ENCODE results near the gene BCAS3.

Gene BCAS3

DNA sequence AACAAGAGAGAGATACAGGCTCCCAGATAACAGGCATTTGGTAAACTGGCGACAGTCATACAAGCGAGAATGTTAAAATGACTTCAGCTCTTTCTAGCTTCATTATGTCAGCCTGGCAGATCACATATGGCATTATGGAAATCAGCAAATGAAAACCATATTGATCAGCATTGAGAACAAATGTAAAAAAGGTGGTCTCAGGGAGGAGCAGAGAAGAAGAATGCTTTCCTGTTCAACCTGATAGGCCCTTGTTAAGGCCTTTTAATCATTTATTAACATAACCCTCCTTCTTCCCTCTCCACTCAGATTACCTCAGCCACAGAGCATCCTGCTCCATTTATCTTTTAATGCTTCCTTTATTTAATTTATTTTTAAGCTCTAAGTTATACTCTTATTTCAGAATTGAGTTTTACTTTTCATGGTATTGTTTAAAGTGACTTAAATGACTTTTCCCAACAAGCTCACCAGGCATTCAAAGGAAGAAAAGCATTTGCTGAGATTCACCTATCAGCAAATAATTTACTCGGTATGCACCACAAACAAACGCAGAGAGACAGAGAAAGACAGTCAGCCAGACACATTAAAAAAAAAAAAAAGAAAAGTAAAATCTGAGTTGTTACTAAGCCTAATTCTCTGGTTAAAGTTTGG lies 478.1 kb downstream of the BCAS3 start:
- TF ChIP-seq, protein P1, sequence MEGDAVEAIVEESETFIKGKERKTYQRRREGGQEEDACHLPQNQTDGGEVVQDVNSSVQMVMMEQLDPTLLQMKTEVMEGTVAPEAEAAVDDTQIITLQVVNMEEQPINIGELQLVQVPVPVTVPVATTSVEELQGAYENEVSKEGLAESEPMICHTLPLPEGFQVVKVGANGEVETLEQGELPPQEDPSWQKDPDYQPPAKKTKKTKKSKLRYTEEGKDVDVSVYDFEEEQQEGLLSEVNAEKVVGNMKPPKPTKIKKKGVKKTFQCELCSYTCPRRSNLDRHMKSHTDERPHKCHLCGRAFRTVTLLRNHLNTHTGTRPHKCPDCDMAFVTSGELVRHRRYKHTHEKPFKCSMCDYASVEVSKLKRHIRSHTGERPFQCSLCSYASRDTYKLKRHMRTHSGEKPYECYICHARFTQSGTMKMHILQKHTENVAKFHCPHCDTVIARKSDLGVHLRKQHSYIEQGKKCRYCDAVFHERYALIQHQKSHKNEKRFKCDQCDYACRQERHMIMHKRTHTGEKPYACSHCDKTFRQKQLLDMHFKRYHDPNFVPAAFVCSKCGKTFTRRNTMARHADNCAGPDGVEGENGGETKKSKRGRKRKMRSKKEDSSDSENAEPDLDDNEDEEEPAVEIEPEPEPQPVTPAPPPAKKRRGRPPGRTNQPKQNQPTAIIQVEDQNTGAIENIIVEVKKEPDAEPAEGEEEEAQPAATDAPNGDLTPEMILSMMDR (IDR thresholded peaks at IDR 0.05; ENCODE audit: poor library complexity, severe bottlenecking), result no peak
- H3K4me1 ChIP-seq (ENCODE audit: insufficient read depth, poor library complexity, severe bottlenecking), result peaks cover 2% of the 10 kb centered on the region
- H3K9me3 ChIP-seq (ENCODE audit: severe bottlenecking), result no peaks in the 10 kb centered on the region
- H3K4me3 ChIP-seq (ENCODE audit: severe bottlenecking), result no peak overlapping the region
- no peaks in the 10 kb centered on the region for H3K36me3 ChIP-seq (ENCODE audit: low read depth)
- no peak for ATAC-seq (ENCODE audit: low read depth)
- no peaks in the 10 kb centered on the region for H3K27me3 ChIP-seq (ENCODE audit: insufficient read depth, poor library complexity, severe bottlenecking)
- no peak for DNase-seq (ENCODE audit: low spot score)
- H3K27ac ChIP-seq (ENCODE audit: poor library complexity, severe bottlenecking), result no peak overlapping the region

GRCh38 chr17:61157246-61157886 lies 479.7 kb downstream of the BCAS3 start:
- no peak overlapping the region for H3K4me3 ChIP-seq (ENCODE audit: severe bottlenecking)

GRCh38 chr17:61158376-61158775 lies 480.7 kb downstream of the BCAS3 start:
- DNase-seq (ENCODE audit: low spot score) (no peak), ATAC-seq (ENCODE audit: low read depth) (no peak)
- Histone ChIP-seq H3K4me1 (ENCODE audit: insufficient read depth, poor library complexity, severe bottlenecking) (peaks cover 2% of the 10 kb centered on the region), H3K27ac (ENCODE audit: poor library complexity, severe bottlenecking) (no peak overlapping the region), H3K36me3 (ENCODE audit: low read depth) (no peaks in the 10 kb centered on the region), H3K4me3 (ENCODE audit: severe bottlenecking) (no peak overlapping the region), H3K27me3 (ENCODE audit: insufficient read depth, poor library complexity, severe bottlenecking) (no peaks in the 10 kb centered on the region), H3K9me3 (ENCODE audit: severe bottlenecking) (no peaks in the 10 kb centered on the region)
- TF ChIP-seq, protein P1 (IDR thresholded peaks at IDR 0.05; ENCODE audit: poor library complexity, severe bottlenecking), result no peak

More at GRCh38 chr17:61157246-61157886, 479.7 kb downstream of the BCAS3 start:
- Histone ChIP-seq H3K36me3 (ENCODE audit: low read depth) (no peaks in the 10 kb centered on the region), H3K9me3 (ENCODE audit: severe bottlenecking) (no peaks in the 10 kb centered on the region), H3K4me1 (ENCODE audit: insufficient read depth, poor library complexity, severe bottlenecking) (peaks cover 2% of the 10 kb centered on the region), H3K27ac (ENCODE audit: poor library complexity, severe bottlenecking) (no peak overlapping the region), H3K27me3 (ENCODE audit: insufficient read depth, poor library complexity, severe bottlenecking) (no peaks in the 10 kb centered on the region)
- no peak for DNase-seq (ENCODE audit: low spot score)
- no peak for ATAC-seq (ENCODE audit: low read depth)
- TF ChIP-seq, protein P1 (IDR thresholded peaks at IDR 0.05; ENCODE audit: poor library complexity, severe bottlenecking), result no peak

DNA sequence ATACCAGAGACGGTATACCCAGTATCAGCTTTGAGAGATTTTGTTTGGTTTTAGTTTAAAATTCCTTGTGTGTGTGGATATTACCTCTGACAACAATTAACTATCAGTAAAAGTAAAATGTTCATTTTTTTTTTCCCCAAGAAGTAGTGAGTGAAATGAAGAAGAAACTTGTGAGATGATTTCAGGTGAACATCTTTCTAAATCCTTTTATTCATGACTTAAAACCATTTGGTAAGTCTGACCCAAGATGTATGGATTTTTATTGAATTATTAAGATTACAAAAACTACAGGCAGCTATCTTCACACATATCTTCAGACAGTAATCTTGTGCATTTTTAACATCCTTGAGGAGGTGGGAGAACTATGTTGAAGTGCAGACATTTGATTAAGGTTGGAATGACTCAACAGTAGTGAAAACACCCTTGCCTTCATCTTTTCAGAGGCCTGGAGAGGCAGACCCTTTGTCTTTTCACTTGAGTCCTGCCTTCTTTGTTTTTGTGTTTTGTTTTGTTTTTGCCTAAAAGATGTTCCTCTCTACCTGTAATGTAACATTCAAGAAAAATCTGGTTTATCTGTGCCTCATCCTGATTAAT lies 481.7 kb downstream of the BCAS3 start:
- H3K27me3 ChIP-seq (ENCODE audit: insufficient read depth, poor library complexity, severe bottlenecking), result no peaks in the 10 kb centered on the region
- H3K4me1 ChIP-seq (ENCODE audit: insufficient read depth, poor library complexity, severe bottlenecking), result peaks cover 2% of the 10 kb centered on the region
- no peaks in the 10 kb centered on the region for H3K36me3 ChIP-seq (ENCODE audit: low read depth)
- DNase-seq (ENCODE audit: low spot score) (no peak), ATAC-seq (ENCODE audit: low read depth) (no peak)
- TF ChIP-seq, protein P1 (IDR thresholded peaks at IDR 0.05; ENCODE audit: poor library complexity, severe bottlenecking), result no peak
- H3K4me3 ChIP-seq (ENCODE audit: severe bottlenecking), result no peak overlapping the region
- no peaks in the 10 kb centered on the region for H3K9me3 ChIP-seq (ENCODE audit: severe bottlenecking)
- H3K27ac ChIP-seq (ENCODE audit: poor library complexity, severe bottlenecking), result no peak overlapping the region

Data from RWPE2 (cell line).